Measurements from ENCODE around the gene PIK3AP1. TPM values are rescaled to one million over a fixed set of nuclear protein-coding genes. Genes with fewer than 3 reads are reported as not detected.

The PIK3AP1 gene
- total RNA-seq, 1 donor from 2014 or later: 6.7 TPM

DNA sequence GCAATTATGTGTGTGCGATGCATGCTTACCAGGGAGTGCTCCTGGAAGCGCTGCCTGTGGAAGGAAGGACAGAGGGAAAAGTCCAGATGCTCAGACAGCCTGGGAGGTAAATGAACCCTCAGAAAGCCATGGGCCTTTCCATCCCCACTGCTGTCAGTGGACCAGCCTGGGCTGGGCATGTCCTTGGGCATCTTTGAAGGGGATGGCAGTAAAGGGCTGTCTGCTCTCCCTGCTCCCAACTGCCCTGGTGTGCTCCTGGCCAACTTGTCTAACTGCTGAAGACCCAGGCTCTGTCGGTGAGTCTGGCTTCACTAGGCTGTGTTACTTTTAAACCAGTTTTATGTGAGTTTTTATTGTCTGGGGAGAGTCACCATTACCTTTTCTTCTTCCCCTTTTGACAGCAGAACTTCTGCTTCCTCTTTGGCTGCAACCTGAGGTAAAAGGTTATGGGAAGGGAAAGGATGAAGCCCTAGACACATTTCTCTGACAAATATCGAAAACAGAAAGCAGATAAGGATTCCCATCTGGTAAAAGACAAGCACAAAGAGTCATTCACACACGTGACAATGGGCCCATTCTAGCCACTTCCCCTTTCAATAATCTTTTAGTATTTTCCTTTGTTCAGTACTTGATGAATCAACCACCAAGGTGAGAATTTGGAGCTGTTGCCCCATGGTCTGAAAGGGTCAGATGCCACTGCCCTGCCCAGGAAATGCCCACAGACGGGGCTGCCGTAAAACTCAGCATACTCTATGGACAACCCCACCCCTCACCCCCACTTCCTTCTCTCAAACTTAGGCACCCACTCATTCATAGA, 27.6 kb upstream of the PIK3AP1 start:
- no peak overlapping the region for H2AFZ ChIP-seq (ENCODE audit: low read depth, low read length)
- H3K79me2 ChIP-seq (ENCODE audit: insufficient read depth, low read length): no peaks in the 10 kb centered on the region

DNA sequence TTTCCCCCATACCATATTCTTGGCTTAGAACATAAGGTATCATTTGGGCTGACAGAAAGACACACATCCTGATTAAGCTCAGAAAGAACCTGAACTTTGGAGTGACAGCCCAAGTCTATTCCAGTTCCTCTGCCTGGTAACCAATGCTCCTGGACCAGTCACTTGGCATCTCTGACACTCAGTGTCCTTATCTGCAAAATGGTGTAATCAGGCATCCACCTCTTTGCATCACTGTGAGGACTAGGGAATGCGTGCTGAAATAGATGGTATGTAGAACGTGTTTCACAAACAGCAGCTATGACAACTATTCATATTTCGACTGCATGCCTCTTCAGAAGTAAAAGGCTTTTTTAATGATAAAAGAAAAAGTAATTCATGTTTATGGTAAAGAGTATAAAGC, 26.2 kb upstream of the PIK3AP1 start:
- Histone ChIP-seq H3K9me3 (ENCODE audit: insufficient read depth, low read depth, low read length) (no peaks in the 10 kb centered on the region), H3K27ac (ENCODE audit: low read depth, low read length) (no peak overlapping the region), H2AFZ (ENCODE audit: low read depth, low read length) (no peak overlapping the region), H3K27me3 (ENCODE audit: insufficient read depth, low read length) (no peaks in the 10 kb centered on the region), H3K4me3 (ENCODE audit: insufficient read depth, low read depth, low read length) (no peak overlapping the region), H3K4me1 (ENCODE audit: insufficient read depth, low read length) (no peaks in the 10 kb centered on the region), H3K4me2 (ENCODE audit: low read length) (no peak overlapping the region), H3K36me3 (ENCODE audit: insufficient read depth, low read length) (no peaks in the 10 kb centered on the region), H4K20me1 (ENCODE audit: insufficient read depth, low read length) (no peaks in the 10 kb centered on the region), H3K79me2 (ENCODE audit: insufficient read depth, low read length) (no peaks in the 10 kb centered on the region), H3K9ac (ENCODE audit: low read length) (no peak overlapping the region)
- Mint-ChIP-seq H3K27ac (ENCODE audit: unreplicated experiment) (no peak overlapping the region), H3K36me3 (ENCODE audit: low read depth, unreplicated experiment) (no peaks in the 10 kb centered on the region), H3K4me3 (ENCODE audit: unreplicated experiment) (no peak overlapping the region), H3K27me3 (ENCODE audit: low read depth, unreplicated experiment) (peaks cover 2% of the 10 kb centered on the region), H3K9me3 (ENCODE audit: unreplicated experiment) (no peaks in the 10 kb centered on the region), H3K4me1 (ENCODE audit: low read depth, unreplicated experiment) (no peaks in the 10 kb centered on the region)
- TF ChIP-seq, protein P1, sequence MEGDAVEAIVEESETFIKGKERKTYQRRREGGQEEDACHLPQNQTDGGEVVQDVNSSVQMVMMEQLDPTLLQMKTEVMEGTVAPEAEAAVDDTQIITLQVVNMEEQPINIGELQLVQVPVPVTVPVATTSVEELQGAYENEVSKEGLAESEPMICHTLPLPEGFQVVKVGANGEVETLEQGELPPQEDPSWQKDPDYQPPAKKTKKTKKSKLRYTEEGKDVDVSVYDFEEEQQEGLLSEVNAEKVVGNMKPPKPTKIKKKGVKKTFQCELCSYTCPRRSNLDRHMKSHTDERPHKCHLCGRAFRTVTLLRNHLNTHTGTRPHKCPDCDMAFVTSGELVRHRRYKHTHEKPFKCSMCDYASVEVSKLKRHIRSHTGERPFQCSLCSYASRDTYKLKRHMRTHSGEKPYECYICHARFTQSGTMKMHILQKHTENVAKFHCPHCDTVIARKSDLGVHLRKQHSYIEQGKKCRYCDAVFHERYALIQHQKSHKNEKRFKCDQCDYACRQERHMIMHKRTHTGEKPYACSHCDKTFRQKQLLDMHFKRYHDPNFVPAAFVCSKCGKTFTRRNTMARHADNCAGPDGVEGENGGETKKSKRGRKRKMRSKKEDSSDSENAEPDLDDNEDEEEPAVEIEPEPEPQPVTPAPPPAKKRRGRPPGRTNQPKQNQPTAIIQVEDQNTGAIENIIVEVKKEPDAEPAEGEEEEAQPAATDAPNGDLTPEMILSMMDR (IDR thresholded peaks at IDR 0.05; ENCODE audit: insufficient read depth, low read depth, low read length): no peak
- no peak for TF ChIP-seq EZH2 (IDR thresholded peaks at IDR 0.05; ENCODE audit: insufficient read depth, low read length)
- DNase-seq (ENCODE audit: low read depth) (no peak), FAIRE-seq (no peak)

More for the DNA sequence above, 27.6 kb upstream of the PIK3AP1 start:
- H3K27ac Mint-ChIP-seq (ENCODE audit: unreplicated experiment): no peak overlapping the region
- no peak for DNase-seq (ENCODE audit: low read depth)
- no peaks in the 10 kb centered on the region for H3K4me1 Mint-ChIP-seq (ENCODE audit: low read depth, unreplicated experiment)
- H3K4me3 Mint-ChIP-seq (ENCODE audit: unreplicated experiment): no peak overlapping the region
- Histone ChIP-seq H3K27me3 (ENCODE audit: insufficient read depth, low read length) (peaks cover 3% of the 10 kb centered on the region), H4K20me1 (ENCODE audit: insufficient read depth, low read length) (no peaks in the 10 kb centered on the region), H3K9ac (ENCODE audit: low read length) (no peak overlapping the region), H3K4me3 (ENCODE audit: insufficient read depth, low read depth, low read length) (no peak overlapping the region), H3K9me3 (ENCODE audit: insufficient read depth, low read depth, low read length) (no peaks in the 10 kb centered on the region), H3K4me2 (ENCODE audit: low read length) (no peak overlapping the region), H3K27ac (ENCODE audit: low read depth, low read length) (no peak overlapping the region), H3K4me1 (ENCODE audit: insufficient read depth, low read length) (no peaks in the 10 kb centered on the region), H3K36me3 (ENCODE audit: insufficient read depth, low read length) (no peaks in the 10 kb centered on the region)
- no peaks in the 10 kb centered on the region for H3K36me3 Mint-ChIP-seq (ENCODE audit: low read depth, unreplicated experiment)
- H3K27me3 Mint-ChIP-seq (ENCODE audit: low read depth, unreplicated experiment): no peaks in the 10 kb centered on the region
- no peak for TF ChIP-seq EZH2 (IDR thresholded peaks at IDR 0.05; ENCODE audit: insufficient read depth, low read length)
- TF ChIP-seq, protein P1 (IDR thresholded peaks at IDR 0.05; ENCODE audit: insufficient read depth, low read depth, low read length): no peak
- no peaks in the 10 kb centered on the region for H3K9me3 Mint-ChIP-seq (ENCODE audit: unreplicated experiment)
- FAIRE-seq: no peak

DNA sequence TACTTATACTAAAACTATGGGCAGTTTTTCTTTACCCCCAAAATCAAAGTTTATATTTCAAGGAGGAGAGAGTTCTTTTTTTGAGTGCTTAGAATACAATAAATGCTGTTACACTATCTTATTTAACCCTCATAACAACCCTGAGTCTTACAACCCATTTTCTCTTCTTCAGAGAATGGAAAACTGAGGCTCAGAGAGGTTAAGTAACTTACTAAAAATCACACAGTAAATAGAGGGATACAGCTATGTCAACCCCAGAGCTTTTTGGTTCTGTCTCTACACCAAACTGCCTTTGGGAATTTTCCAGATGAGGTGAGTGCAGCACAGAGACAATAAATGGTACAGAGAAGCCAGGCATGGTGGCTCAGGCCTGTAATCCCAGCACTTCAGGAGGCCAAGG, 25.6 kb upstream of the PIK3AP1 start:
- H3K4me3 Mint-ChIP-seq (ENCODE audit: unreplicated experiment): no peak overlapping the region
- H3K27ac ChIP-seq (ENCODE audit: low read depth, low read length): no peak overlapping the region
- H3K9ac ChIP-seq (ENCODE audit: low read length): no peak overlapping the region
- TF ChIP-seq, protein P1 (IDR thresholded peaks at IDR 0.05; ENCODE audit: insufficient read depth, low read depth, low read length): no peak
- FAIRE-seq (no peak), DNase-seq (ENCODE audit: low read depth) (no peak)
- H3K79me2 ChIP-seq (ENCODE audit: insufficient read depth, low read length): no peaks in the 10 kb centered on the region
- peaks cover 2% of the 10 kb centered on the region for H3K27me3 Mint-ChIP-seq (ENCODE audit: low read depth, unreplicated experiment)
- no peaks in the 10 kb centered on the region for H3K4me1 ChIP-seq (ENCODE audit: insufficient read depth, low read length)
- H3K9me3 ChIP-seq (ENCODE audit: insufficient read depth, low read depth, low read length): no peaks in the 10 kb centered on the region
- H3K36me3 Mint-ChIP-seq (ENCODE audit: low read depth, unreplicated experiment): no peaks in the 10 kb centered on the region
- no peaks in the 10 kb centered on the region for H3K4me1 Mint-ChIP-seq (ENCODE audit: low read depth, unreplicated experiment)
- H3K27ac Mint-ChIP-seq (ENCODE audit: unreplicated experiment): no peak overlapping the region
- no peaks in the 10 kb centered on the region for H3K9me3 Mint-ChIP-seq (ENCODE audit: unreplicated experiment)
- no peak overlapping the region for H2AFZ ChIP-seq (ENCODE audit: low read depth, low read length)
- no peak overlapping the region for H3K4me2 ChIP-seq (ENCODE audit: low read length)
- H4K20me1 ChIP-seq (ENCODE audit: insufficient read depth, low read length): no peaks in the 10 kb centered on the region
- no peaks in the 10 kb centered on the region for H3K36me3 ChIP-seq (ENCODE audit: insufficient read depth, low read length)
- no peak overlapping the region for H3K4me3 ChIP-seq (ENCODE audit: insufficient read depth, low read depth, low read length)
- no peaks in the 10 kb centered on the region for H3K27me3 ChIP-seq (ENCODE audit: insufficient read depth, low read length)

All from astrocyte (in vitro differentiated cells and primary cell).